Lower leg skin (tissue), 3 donors: ENCODE data around the gene NRXN3.

Experiments used
- CTCF ChIP-seq, 3 donors: fragments of 450-650 bp; IDR thresholded peaks; one replicate each; pipeline ENCODE4 v1.5.1; 2016; ENCODE audit warnings: antibody characterized with exemption in 3 of 3, mild to moderate bottlenecking in 3 of 3, moderate library complexity in 2 of 3
- POLR2A ChIP-seq, 2 donors: fragments of 450-650 bp; IDR thresholded peaks; one replicate each; pipeline ENCODE4 v1.6.1; 2016 to 2017; ENCODE audit warnings: antibody characterized with exemption in 2 of 2, mild to moderate bottlenecking in 1 of 2, moderate library complexity in 1 of 2

- no peak for TF ChIP-seq CTCF (IDR thresholded peaks at IDR 0.05)
- TF ChIP-seq POLR2A (IDR thresholded peaks at IDR 0.05), result no peak
Measured at GRCh38 chr14:79373451-79373850, 1203.3 kb downstream of the NRXN3 start.
